SH-SY5Y (cell line): Measurements from ENCODE around the gene THSD4.

Source experiments
- GATA2 ChIP-seq: IDR thresholded peaks from 2 replicates; pipeline ENCODE4 v1.6.1; 2011; ENCODE audit warnings: mild to moderate bottlenecking, low read depth, low read length
- GATA3 ChIP-seq: IDR thresholded peaks from 2 replicates; pipeline ENCODE4 v1.6.1; 2011; ENCODE audit warnings: low read depth, mild to moderate bottlenecking, low read length, moderate library complexity

- TF ChIP-seq GATA2 (no peak), GATA3 (no peak)
Measured at GRCh38 chr15:71194286-71194685, 79.0 kb downstream of the THSD4 start.
